HTERT RPE-1 (cell line): ENCODE measurements around the gene COMMD4.

ENCODE experiments used
- in situ Hi-C: fragments of 300-500 bp; cut with MboI; formaldehyde crosslinking; loops from 4 replicates; pipeline ENCODE4 v1.14.3; 2020; ENCODE audit warnings: low sequenced_read_pairs

The COMMD4 gene

GRCh38 chr15:75356006-75356405, 20.1 kb downstream of the COMMD4 start:
- in situ Hi-C loops: no loop called here

- in situ Hi-C loops: no loop called here
Measured at GRCh38 chr15:75356517-75356916, 20.7 kb downstream of the COMMD4 start.

- in situ Hi-C loops: no loop called here
Measured at GRCh38 chr15:75357976-75358673, 22.3 kb downstream of the COMMD4 start.

- in situ Hi-C loops: no loop called here
Measured at GRCh38 chr15:75358771-75359536, 23.1 kb downstream of the COMMD4 start.

GRCh38 chr15:75359537-75360250, 23.8 kb downstream of the COMMD4 start:
- in situ Hi-C loops: no loop called here

GRCh38 chr15:75360391-75360790, 24.5 kb downstream of the COMMD4 start:
- in situ Hi-C loops: no loop called here

- in situ Hi-C loops: no loop called here
Measured at GRCh38 chr15:75360856-75361255, 25.0 kb downstream of the COMMD4 start.

GRCh38 chr15:75361361-75361988, 25.6 kb downstream of the COMMD4 start:
- in situ Hi-C loops: no loop called here

- in situ Hi-C loops: no loop called here
Measured at GRCh38 chr15:75361989-75362641, 26.3 kb downstream of the COMMD4 start.

GRCh38 chr15:75362642-75363249, 26.9 kb downstream of the COMMD4 start:
- in situ Hi-C loops: no loop called here

- in situ Hi-C loops: no loop called here
Measured at GRCh38 chr15:75363786-75364185, 27.9 kb downstream of the COMMD4 start.

- in situ Hi-C loops: no loop called here
Measured at GRCh38 chr15:75364881-75365280, 29.0 kb downstream of the COMMD4 start.

GRCh38 chr15:75366163-75366562, 30.3 kb downstream of the COMMD4 start:
- in situ Hi-C loops: no loop called here

- in situ Hi-C loops: no loop called here
Measured at GRCh38 chr15:75367006-75367405, 31.1 kb downstream of the COMMD4 start.

GRCh38 chr15:75367406-75367912, 31.6 kb downstream of the COMMD4 start:
- in situ Hi-C loops: no loop called here

GRCh38 chr15:75367913-75368688, 32.2 kb downstream of the COMMD4 start, which contains the start of gene MAN2C1:
TSS of gene MAN2C1 (minus strand) at chr15:75368607. CDS start at chr15:75368583, 24 bp downstream.
- in situ Hi-C loops: no loop called here

- in situ Hi-C loops: no loop called here
Measured at GRCh38 chr15:75368689-75369239, 32.9 kb downstream of the COMMD4 start.

GRCh38 chr15:75369897-75370581, 34.2 kb downstream of the COMMD4 start:
- in situ Hi-C loops: no loop called here
